Mammary epithelial cell (primary cell): ENCODE measurements around the gene SLC16A12.
"Not testable (repeated sequence)": the region's sequence is repeated elsewhere in the genome, so short reads cannot be mapped to it uniquely, and the experiment has no call there.

ENCODE experiments used
- CTCF ChIP-seq, 2 donors: IDR thresholded peaks in 1 of 2; conservative IDR thresholded peaks in 1 of 2; 2 replicates each; pipeline ENCODE4 v1.5.1; 2011 to 2012; ENCODE audit warnings: inconsistent platforms in 2 of 2, low read length in 2 of 2, mild to moderate bottlenecking in 2 of 2, control low read depth in 1 of 2, low read depth in 1 of 2; ENCODE audit not compliant: insufficient read depth in 1 of 2; ENCODE audit errors: extremely low read depth in 1 of 2
- EZH2 ChIP-seq: IDR thresholded peaks from 2 replicates; pipeline ENCODE4 v1.6.1; 2012; ENCODE audit warnings: low read length, inconsistent platforms, borderline replicate concordance

DNA sequence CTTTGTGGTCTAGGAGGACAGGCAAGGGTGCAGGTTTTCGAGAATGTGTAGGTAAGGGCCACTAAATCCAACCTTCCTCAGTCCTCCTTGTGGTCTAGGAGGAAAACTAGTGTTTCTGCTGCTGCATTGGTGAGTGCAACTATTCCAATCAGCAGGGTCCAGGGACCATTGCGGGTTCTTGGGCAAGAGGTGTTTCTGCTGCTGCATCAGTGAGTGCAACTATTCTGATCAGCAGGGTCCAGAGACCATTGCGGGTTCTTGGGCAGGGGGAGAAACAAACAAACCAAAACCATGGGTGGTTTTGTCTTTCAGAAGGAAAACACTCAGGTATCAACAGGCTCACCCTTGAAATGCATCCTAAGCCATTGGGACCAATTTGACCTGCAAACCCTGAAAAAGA is 127.6 kb downstream of the SLC16A12 start:
- TF ChIP-seq EZH2; CTCF (conservative IDR thresholded peaks at IDR 0.05 in 1 of 2, IDR thresholded peaks at IDR 0.05 in 1 of 2; ENCODE audit: extremely low read depth in 1 of 2, insufficient read depth in 1 of 2, low read depth in 1 of 2, low read length in 2 of 2): not testable (repeated sequence)
